ENCODE measurements around the gene EPHX1.
A peak's percentile ranks its signal among the peaks of the same experiment; 100 is the strongest.

EPHX1 gene

DNA sequence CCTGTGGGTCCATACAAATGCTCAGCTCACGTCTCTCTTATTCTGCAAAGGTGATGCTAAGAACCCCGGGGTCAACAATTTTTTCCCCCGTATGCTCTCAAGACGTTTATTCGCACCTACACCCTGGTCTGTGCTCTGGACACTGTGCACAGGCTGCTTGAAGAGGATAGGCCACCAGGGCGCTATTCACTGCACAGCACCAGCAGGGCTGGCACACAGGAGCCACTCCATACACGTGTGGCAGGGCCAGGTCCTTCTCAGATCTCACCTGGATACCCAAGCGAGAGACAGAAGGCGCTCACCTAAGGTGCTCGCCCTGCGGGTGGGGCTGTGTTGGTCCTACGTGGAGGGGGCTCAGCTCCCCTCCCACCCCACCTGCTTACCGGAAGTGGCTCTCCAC, 55.6 kb downstream of the EPHX1 start:
- DNase-seq, result peak; percentile 48

DNA sequence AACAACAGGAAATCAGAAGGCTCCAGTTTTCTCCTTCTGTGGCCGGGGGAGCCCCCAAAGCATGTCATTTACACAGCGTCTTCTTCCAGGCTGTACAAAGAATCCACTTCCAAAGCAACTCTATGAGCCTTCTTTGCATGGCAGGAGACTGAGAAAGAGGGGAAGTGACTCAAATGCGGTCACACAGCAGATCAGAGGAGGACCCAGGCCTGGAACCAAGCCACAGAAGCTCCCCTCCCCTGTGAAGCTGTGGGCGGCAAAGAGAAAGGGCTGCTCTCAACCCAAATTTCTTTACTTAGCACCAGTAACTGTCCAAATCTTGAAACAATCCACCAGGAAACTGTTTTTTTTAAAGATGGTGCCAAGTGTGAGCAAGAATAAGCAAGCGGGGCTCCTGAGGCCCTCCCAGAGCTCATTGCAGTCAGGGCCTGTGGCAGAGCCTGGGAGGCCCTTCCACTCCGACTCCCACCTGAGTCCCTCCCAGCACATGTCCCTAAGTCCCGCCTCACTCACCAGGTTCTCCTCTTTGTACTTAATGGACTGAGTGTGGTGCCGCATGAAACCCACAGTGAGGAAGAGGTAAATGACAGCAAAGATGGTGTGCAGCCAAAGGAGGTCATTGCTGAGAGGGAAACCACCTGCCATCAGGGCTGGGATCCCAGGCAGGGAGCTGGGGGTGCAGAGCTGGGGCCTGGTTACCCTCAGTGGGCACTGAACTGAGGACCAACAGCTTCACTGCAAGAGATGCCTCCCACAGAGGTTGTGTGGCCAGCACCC, 56.3 kb downstream of the EPHX1 start:
- DNase-seq, result peak; percentile 83

DNA sequence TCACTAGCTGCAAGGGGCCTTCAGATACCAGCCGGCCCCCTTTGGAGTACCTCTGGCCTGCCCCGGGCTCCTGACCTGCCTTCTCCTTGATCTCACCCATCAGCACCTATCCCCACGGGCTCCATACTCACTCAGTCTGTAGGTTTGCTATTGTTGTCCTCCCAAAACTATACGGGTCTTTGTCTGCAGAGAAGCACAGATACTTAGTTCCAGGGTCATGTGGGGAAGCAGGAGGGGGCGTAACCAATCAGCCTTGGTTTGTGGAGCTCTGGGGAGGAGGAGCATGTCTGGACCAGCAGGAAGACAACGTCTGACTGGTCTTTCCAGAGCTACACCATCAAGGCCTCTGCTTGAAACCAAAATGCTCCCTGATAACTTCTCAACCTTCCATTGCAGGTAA, 57.1 kb downstream of the EPHX1 start:
- no peak for DNase-seq

DNA sequence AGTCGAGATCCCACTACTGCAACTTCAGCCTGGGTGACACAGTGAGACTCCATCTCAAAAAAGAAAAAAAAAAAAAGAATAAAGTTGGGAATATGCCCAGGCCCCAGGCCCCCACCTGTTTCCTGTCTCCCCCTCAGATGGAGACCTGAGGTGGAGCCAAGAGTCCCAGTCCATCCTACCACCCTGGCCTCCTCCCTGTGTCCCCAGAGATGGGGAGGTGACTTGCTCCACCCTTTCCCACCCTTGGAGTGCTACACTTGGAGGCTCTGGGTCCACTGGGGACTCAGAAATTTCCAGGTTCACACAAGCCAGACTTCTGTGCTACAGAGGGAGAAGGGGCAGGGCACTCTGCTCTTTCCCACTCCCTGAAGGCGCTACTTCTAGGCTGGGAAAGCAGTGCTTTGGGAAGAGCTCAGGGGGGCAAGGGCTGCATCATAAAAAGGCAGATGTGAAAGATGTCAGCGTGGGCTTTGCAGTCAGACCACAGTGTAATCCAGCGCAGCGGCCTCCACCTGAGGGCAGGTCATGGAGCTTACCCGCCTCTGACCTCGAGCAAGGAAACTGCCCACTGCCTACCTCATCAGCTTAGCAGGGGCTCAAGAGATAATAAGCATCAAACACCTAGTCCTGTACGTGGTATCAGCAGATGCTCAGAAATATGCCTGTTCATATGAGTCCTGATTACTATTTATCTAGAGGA, 58.9 kb downstream of the EPHX1 start:
- no peak for DNase-seq

DNA sequence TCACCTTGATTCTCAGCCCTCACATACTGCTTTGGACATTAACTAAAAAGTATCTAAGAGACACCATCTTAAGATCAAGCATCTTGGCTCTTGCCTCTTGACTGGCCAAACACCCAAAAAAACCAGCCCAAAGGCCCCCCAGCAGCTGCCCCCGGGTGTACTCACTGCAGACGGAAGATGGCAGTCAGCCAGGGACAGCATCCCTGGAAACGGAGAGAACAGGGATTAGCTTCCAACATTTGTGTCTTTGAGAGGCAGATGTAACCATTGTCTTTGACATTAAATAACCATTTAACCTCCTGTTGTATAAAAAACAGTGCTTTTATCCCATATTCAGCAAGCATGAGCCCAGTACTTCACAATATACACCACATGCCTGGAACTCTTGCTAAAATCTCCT, 61.0 kb downstream of the EPHX1 start:
- no peak for DNase-seq

DNA sequence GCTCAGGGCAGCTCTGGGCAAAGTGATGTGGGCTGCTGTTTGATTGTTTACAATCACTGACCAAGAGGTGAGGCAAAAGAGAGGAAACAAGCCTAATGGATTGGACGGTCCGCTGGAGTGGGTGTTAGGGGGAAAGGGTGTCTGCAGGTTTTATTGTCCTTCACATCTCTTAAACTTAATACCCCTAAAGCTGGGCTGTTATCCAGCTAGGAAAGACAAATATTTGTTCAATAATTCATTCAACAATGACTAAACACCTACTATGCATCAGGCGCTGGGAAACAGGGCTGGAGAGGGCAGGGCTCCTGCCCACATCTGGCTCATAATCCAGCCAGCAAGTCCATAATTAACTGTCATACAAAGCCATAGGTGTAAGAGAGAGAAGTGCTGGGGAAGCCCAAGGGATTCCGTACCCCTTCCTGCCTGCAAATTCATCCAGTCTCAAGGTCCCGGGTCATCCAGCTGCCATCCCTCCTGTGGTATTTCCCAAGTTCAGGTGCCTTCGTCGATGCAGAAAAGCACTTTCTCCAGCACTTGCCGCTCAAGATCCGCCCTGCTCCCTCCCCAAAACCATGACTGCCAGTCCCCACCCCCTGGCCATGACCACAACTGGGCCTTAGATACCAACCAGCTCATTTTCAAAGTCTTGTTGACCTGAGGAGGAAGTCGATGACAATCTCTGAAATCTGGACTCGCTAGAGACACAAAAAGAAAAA, 61.6 kb downstream of the EPHX1 start:
- no peak for DNase-seq

DNA sequence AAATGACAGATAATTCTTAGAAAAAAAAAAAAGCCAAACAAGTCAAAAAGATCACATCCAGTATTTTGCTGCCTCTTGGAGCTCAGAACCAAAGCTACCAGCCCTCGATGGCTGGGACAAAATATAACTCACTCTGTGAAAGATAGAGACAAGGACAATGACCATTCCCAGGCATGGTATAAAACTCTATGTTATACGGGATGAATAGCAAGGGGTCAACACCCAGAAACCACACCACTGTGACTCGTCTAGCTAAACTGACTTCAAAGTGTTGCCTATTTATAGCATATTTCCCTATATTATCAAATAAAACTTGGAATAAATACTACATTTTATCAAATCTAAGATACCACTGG, 62.1 kb downstream of the EPHX1 start:
- DNase-seq, result no peak

DNA sequence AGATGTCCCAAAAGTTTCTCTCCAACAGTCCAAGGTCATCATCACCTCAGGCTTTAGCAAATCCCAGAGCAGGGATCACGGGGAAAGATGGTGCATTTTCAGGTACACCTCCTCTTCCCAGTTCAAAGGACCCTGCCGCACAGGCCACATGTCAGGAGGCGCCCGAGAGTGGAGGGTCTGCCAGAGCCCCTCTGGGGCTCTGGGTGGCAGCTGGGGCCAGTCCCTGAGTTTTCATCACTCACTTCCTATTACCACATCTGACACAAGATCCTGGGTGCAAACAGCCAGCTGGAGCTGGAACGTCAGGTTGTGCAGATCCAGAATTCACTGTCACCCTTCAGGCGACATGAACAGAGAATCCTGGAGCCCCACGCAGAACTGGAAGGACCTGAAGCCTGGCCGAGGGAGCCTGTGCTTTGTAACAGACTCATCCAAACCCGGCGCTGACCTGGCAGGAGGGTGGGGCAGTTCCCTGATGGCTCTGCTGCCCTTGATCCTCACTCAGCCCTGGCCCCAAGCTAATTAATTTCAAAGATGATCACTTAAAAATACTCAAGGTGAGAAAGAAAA, 63.4 kb downstream of the EPHX1 start:
- DNase-seq, result no peak

DNA sequence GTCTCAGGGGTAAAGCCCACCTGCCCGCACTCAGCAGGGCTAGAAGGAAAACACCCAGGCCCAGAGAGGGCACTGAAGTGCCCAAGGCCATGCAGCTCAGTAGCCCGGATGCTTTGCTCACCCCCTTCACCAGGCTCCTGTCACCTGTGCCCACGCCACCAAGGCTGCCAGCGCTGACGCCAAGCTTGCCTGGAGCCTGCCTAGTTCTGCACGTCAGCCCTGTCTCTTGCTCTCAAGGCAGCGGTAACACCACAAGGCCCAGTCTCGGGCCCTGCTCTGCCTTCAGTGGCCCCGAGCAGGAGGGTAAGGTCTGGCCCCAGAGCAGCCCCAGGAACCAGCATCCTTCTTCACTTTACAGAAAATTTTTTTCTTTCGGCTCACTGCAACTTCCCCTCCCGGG, 64.5 kb downstream of the EPHX1 start:
- no peak for DNase-seq

DNA sequence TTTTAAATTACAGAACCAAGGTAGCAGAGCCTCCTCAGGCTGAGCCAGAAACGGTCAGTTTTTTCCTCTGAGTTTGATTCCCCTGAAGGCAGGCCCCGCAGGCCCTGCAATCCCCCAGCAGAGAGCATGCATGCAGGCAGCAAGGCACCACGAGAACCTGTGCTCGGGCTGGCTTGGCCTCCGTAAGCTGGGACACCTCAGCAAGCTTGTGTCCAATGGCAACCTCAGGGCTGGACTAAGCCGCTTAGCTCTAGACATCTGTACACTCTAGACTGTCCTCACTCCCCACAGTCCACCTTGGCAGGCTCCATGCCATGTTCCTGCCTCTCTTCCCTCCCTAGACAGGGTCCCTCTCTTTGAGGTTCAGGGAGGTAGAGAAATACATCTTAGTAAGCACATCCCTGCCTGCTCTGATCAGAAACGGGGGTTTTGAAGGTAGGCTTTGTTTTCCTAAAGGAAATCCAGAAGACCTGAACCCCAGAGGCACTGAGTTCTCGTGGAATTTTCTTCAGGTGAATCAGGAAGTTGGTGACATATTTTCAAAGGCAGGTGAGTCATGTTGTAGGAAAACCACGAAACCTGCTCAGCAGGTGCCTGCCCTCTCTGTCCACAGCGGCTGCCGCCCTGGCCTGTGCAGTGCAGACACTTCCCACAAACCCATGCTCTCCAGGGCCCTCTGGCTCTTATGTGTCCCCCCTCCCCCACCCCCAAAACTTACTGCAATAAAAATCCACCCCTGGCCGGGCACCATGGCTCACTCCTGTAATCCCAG, 65.3 kb downstream of the EPHX1 start:
- DNase-seq, result no peak

DNA sequence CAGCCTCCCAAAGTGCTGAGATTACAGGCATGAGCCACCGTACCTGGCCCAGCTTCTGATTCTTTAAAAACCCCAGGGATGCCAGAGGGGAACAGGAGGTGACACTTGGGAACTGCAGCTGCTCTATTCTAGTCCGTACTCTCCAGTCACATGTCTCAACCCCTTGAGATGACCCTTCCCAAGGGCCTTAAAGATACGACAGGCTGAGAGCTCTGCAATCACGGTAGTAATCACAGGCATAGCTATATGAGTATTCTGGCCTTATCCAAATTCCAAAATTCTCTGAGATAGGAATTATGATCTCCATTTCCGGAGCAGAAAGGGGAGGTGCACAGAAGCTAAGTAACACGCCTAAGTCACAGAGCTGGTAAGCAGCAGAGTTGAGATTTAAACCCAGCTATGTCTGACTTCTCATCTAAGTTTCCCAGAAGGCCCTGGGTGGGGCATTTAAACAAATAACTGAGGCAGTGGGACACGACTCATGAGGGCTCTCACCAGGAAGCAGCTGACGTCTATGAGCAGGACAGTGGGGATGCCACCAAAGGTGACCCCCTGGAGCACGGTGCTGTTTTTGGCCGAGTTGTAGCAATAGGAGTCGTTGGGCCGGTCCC, 67.1 kb downstream of the EPHX1 start:
- no peak for DNase-seq

DNA sequence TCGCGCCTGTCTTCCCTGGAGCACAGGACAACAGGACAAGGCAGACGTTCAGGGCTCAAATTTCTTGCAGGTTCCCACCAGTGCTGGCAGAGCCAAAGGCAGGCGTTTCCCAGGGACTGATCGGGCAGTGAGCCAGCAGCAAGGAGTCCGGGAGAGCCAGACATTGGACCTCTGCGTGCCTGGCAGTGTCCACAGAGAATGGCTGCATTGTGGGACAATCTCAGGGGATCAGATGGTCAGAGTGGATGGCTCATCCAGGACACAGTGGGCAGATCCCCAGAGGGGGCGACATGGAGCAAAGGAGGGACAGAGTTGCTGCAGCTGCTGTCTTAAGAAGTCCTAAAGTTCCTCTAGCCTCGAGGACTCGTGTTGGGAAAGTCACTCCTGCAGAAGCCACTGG, 67.7 kb downstream of the EPHX1 start:
- peak; percentile 64 for DNase-seq

DNA sequence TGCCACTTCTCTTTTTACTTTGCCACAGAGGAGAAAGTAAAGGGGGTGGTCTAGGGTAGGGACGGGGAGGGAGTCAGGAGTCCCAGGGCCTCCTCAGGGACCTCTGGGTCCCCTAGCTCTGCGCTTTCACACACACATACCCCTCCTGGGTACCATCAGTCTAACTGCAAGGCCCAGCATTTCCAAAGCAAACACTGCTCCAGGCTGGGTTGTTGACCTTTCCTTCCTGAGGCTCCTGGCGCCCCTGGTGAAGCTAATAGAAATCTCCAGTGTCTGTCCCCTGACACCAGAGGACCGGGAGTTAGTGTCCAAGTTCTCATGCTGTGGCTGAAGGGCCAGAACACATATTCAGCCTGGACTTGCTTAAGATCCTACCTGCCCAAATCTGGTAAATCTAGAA, 68.4 kb downstream of the EPHX1 start:
- no peak for DNase-seq

DNA sequence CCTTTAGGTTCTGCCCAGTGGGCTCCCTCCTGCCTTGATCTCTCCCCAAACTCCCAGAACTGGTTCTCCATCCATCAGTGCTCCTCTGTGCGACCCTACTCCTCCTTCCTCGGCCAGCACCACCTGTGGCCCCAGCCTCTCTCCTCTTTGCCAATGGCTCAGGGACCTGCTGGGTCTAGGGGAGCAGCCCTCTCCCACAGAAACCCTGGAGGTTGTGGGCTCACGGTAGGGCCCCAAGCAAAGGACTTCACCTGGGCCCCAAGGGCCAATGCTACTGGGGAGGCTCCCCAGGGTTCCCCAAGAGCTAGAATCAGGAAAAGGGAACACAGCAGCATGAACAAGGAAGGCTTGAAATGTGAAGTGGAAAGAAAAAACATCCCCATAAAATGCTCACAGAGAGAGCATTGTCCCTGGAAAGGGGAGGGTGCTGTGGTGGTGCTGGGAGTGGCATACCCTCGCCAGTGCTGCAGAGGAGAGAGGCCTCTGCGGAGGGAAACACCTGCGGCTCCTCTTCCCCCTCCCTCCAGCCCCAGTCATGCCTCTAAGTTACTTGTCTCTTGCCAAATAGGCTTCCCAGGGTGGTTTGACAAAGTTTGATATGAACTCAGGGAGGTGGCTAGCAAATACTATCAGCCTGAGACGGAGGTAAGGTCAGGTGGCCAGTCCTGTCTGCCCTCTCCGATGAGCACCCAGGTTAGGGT, 69.7 kb downstream of the EPHX1 start:
- DNase-seq, result peak; percentile 36

DNA sequence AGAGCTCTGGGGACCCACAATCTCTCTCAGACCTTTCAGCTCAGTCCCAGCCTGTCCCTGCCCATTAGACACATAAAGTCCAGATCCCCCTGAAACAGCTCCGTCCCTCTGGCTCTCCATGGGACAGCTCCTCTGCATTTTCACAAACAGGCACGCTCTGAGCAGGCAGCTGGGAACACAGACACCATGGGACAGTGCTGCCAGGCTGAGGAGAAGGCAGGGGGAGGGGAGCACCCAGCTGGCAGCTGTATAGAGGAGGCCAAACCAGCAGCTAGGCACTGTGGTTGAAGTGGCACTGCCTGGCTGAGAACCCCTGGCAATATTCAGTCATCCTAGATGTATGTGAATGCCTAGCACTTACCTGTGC, 70.3 kb downstream of the EPHX1 start:
- DNase-seq, result peak; percentile 28

DNA sequence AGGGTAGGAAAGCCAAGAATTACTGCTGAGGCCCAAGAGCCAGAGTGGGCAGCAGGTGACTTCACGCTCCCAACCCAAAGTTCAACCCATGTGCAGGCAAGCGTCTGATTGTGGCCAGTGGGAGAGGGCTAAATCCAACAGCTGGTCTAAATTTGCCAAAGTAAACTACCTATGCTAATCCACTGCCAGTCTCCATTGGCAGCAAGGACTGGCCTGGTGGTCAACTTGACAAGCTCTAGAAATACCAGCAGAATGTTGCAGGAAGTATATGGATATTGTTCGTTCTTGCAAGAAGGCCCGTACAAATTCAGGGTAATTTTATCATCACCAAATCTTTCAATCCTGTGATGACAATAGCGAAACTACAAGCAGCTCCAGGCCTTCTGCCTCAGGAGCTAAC, 70.7 kb downstream of the EPHX1 start:
- no peak for DNase-seq

DNA sequence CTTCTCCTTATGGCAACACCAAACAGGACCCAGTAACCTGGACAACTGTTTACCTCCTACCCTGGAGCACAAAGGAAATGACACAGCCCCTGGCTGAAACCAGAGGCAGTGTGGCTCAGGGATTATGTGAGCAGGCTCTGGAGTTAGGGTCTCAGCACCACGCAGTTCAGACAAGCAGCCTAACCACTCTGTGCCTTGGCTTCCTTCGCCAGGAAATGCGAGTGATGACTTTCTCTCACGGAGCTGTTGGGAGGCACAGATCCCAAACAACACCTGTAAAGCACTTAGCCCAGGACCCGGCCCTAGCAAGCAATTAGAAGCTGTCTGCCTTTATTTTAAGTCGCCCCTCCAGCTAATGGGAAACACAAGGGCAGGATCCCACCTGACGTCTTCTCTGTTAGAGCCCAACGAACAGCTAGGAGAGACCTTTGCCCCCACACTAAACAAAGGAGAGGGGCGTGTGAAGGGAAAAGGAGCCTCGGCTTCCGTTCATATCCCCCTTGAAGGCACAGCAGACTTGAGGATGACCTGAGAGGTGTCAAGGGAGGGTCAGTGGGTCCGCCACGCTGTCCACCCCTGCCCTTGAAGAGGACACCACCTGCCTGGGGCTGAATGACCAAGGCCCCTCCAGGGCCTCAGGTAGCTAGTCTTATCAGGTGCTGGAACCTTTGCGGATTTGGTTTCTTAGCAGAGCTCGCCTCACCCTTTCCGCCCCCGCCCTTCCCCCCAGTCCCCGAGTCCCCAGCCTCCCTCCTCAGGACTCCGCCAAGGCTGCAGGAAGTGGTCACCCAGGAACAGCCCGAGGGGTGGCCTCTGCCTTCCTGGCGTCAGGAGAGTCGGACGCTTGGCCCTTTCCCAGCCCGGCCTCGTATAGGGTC, 71.4 kb downstream of the EPHX1 start:
- DNase-seq, result peak; percentile 73

DNA sequence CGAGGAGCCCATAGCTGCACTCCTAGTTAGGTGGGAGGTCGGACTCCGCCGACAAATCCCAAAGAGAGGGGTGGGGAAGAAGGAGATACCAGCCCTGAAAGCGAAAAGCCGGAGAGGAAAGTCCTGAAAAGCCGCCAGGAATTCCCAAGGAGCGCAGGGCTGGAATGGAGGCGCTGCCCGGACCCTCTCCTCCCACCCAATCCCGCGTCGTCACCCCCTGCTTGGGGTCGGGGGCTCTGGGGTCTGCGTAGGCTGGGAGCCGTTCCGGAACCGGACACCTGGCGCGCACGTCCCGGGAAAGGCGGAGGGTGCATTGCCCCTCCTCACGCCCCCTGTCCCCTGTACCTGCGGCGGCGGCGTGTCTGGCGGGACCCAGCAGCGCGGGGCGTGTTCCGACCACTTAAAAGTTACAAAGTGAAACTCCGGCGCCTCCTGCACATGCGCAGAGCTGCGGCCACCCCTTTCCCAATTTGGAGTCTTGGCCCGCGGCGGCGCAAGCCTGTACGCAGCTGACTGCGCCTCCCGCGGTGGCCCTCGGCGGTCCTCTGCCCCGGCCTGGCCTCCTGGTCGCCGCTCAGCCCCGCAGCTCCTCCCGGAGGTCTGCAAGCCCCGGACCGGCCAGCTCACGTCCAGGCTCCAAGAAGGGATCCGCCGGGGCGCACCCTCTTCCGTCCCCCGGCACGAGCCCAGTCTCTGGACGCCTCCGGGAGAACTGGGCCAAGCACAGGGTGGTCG, 72.2 kb downstream of the EPHX1 start, which contains the start of gene TMEM63A:
TSS of gene TMEM63A (minus strand) at position 422 of the 735 bp plus-strand sequence. CDS start 4,800 bp downstream, outside the sequence.
- peak; percentile 95 for DNase-seq

DNA sequence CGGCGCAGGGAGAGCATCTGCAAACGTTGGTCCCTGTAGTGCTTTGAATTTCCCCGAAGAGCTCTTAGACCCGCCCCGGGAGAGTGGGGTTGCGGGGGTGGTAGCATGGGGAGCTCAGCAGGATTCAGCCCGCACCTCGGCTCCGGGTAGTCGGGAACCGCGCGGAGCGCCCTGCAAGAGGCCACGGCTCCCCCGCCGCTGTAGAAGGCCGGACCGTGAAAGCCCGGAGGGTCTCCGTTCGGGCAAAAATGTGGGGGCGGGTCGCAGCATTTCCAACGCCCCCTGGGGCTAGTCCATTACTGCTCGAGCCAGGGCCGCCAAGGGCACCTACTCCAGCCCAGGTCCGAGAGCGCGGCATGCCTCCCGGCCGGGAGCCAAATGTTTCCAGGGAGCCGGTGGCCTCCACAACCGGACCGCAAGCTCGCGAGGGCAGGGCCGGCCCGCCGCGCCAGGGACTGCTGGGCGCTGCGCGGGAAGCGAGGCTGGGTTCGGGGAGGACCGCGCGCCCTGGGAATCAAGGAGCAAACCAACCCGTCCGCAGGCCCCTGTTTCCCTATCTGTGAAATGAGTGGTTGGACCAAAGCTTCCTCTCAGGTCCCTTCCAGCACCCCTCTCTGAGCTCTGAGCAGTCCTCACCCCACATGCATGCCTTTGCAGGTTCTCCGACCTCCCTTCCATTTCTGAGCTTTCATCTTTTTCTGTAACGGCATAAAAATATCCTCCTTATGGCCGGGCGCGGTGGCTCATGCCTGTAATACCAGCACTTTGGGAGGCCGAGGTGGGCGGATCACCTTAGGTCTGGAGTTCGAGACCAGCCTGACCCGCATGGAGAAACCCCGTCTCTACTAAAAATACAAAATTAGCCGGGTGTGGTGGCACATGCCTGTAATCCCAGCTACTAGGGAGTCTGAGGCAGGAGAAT, 73.0 kb downstream of the EPHX1 start:
- peak; percentile 57 for DNase-seq
